ENCODE data around the gene OR2F2. TPM values are rescaled to one million over a fixed set of nuclear protein-coding genes. Genes with fewer than 3 reads are reported as not detected.

The OR2F2 gene
- total RNA-seq, 1 experiment from 2014 or later, result not detected

GRCh38 chr7:143931739-143932138 is 3.3 kb upstream of the OR2F2 start:
- no peak for DNase-seq
- Mint-ChIP-seq H3K27ac (ENCODE audit: unreplicated experiment) (no peak overlapping the region), H3K4me3 (ENCODE audit: unreplicated experiment) (no peak overlapping the region), H3K36me3 (ENCODE audit: insufficient read depth, unreplicated experiment) (no peaks in the 10 kb centered on the region), H3K27me3 (ENCODE audit: insufficient read depth, unreplicated experiment) (no peaks in the 10 kb centered on the region), H3K9me3 (ENCODE audit: unreplicated experiment) (no peaks in the 10 kb centered on the region), H3K4me1 (ENCODE audit: low read depth, unreplicated experiment) (peaks cover 14% of the 10 kb centered on the region)
- ChIA-PET POLR2A (no interaction called here), CTCF (no interaction called here)
- intact Hi-C loops (cut with micrococcal nuclease; ENCODE audit: unreplicated experiment), result no loop called here
- BruUV-seq (replicated peaks), result no TSS peak
- Histone ChIP-seq H3K9me3 (no peaks in the 10 kb centered on the region), H3K4me3 (ENCODE audit: low read depth, low read length) (no peak overlapping the region), H3K27me3 (replicated peaks; ENCODE audit: control insufficient read depth, insufficient read depth, low read length) (no peaks in the 10 kb centered on the region), H3K4me1 (peaks cover 15% of the 10 kb centered on the region), H3K36me3 (ENCODE audit: control insufficient read depth, insufficient read depth, low read length) (no peaks in the 10 kb centered on the region)
- TF ChIP-seq CTCF (IDR thresholded peaks at IDR 0.05; ENCODE audit: insufficient read depth in 1 of 2, low read depth in 1 of 2, low read length in 1 of 2, severe bottlenecking in 1 of 2, unreplicated experiment in 1 of 2), result no peak

GRCh38 chr7:143936087-143937009 is 1.3 kb downstream of the OR2F2 start:
- BruUV-seq (replicated peaks), result no TSS peak
- H3K27me3 Mint-ChIP-seq (ENCODE audit: insufficient read depth, unreplicated experiment), result no peaks in the 10 kb centered on the region
- no peaks in the 10 kb centered on the region for H3K27me3 ChIP-seq (replicated peaks; ENCODE audit: control insufficient read depth, insufficient read depth, low read length)
- H3K4me3 ChIP-seq (ENCODE audit: low read depth, low read length), result no peak overlapping the region
- peaks cover 11% of the 10 kb centered on the region for H3K9me3 Mint-ChIP-seq (ENCODE audit: unreplicated experiment)
- peaks cover 14% of the 10 kb centered on the region for H3K4me1 Mint-ChIP-seq (ENCODE audit: low read depth, unreplicated experiment)
- H3K9me3 ChIP-seq, result no peaks in the 10 kb centered on the region
- H3K27ac Mint-ChIP-seq (ENCODE audit: unreplicated experiment), result no peak overlapping the region
- no peak overlapping the region for H3K4me3 Mint-ChIP-seq (ENCODE audit: unreplicated experiment)
- H3K36me3 ChIP-seq (ENCODE audit: control insufficient read depth, insufficient read depth, low read length), result no peaks in the 10 kb centered on the region
- H3K36me3 Mint-ChIP-seq (ENCODE audit: insufficient read depth, unreplicated experiment), result no peaks in the 10 kb centered on the region
- no peak for DNase-seq
- intact Hi-C loops (cut with micrococcal nuclease; ENCODE audit: unreplicated experiment), result no loop called here
- CTCF ChIA-PET, result interaction anchor here (1.4 kb wide), 1 partner anchor 35 kb away, joined by 3 read pairs; the partner anchor contains the start of gene TCAF1
- TF ChIP-seq CTCF (IDR thresholded peaks at IDR 0.05; ENCODE audit: insufficient read depth in 1 of 2, low read depth in 1 of 2, low read length in 1 of 2, severe bottlenecking in 1 of 2, unreplicated experiment in 1 of 2), result no peak
- peaks cover 15% of the 10 kb centered on the region for H3K4me1 ChIP-seq
- POLR2A ChIA-PET, result no interaction called here

- POLR2A ChIA-PET, result no interaction called here
Measured at GRCh38 chr7:143938379-143939243, 3.6 kb downstream of the OR2F2 start.

More at GRCh38 chr7:143938379-143939243, 3.6 kb downstream of the OR2F2 start:
- Histone ChIP-seq H3K9me3 (no peaks in the 10 kb centered on the region), H3K36me3 (ENCODE audit: control insufficient read depth, insufficient read depth, low read length) (no peaks in the 10 kb centered on the region), H3K27me3 (replicated peaks; ENCODE audit: control insufficient read depth, insufficient read depth, low read length) (no peaks in the 10 kb centered on the region), H3K4me1 (peaks cover 15% of the 10 kb centered on the region), H3K4me3 (ENCODE audit: low read depth, low read length) (no peak overlapping the region)
- Mint-ChIP-seq H3K27me3 (ENCODE audit: insufficient read depth, unreplicated experiment) (no peaks in the 10 kb centered on the region), H3K4me3 (ENCODE audit: unreplicated experiment) (no peak overlapping the region), H3K27ac (ENCODE audit: unreplicated experiment) (no peak overlapping the region), H3K36me3 (ENCODE audit: insufficient read depth, unreplicated experiment) (no peaks in the 10 kb centered on the region), H3K4me1 (ENCODE audit: low read depth, unreplicated experiment) (peaks cover 21% of the 10 kb centered on the region), H3K9me3 (ENCODE audit: unreplicated experiment) (peaks cover 11% of the 10 kb centered on the region)
- BruUV-seq (replicated peaks), result no TSS peak
- intact Hi-C loops (cut with micrococcal nuclease; ENCODE audit: unreplicated experiment), result no loop called here
- CTCF ChIA-PET, result no interaction called here
- DNase-seq, result no peak
- no peak for TF ChIP-seq CTCF (IDR thresholded peaks at IDR 0.05; ENCODE audit: insufficient read depth in 1 of 2, low read depth in 1 of 2, low read length in 1 of 2, severe bottlenecking in 1 of 2, unreplicated experiment in 1 of 2)
